ENCODE data around the gene PRND. TPM values are rescaled to one million over a fixed set of nuclear protein-coding genes. Genes with fewer than 3 reads are reported as not detected.

PRND gene
- total RNA-seq, 1 experiment from 2014 or later = 0.04 TPM

GRCh38 chr20:4683261-4683660, 38.4 kb upstream of the PRND start:
- H3K4ac ChIP-seq (ENCODE audit: low read depth, low read length) = no peak overlapping the region
- no peak overlapping the region for H2AK5ac ChIP-seq (ENCODE audit: insufficient read length, low read length)
- H3K4me2 ChIP-seq (ENCODE audit: insufficient read depth, insufficient read length, low read length) = no peak overlapping the region
- no peak overlapping the region for H4K5ac ChIP-seq (ENCODE audit: insufficient read length, low read depth, low read length)
- H2AFZ ChIP-seq (ENCODE audit: low read length) = no peak overlapping the region
- H3K79me2 ChIP-seq (ENCODE audit: insufficient read depth, low read length) = peaks cover 2% of the 10 kb centered on the region; the same call in 1 of the 2 replicates
- no peak overlapping the region for H3K56ac ChIP-seq (ENCODE audit: insufficient read length, low read depth, low read length)
- H3K79me1 ChIP-seq (ENCODE audit: insufficient read depth, low read depth, low read length, poor library complexity, severe bottlenecking) = no peaks in the 10 kb centered on the region
- H2BK15ac ChIP-seq (ENCODE audit: low read depth, low read length) = no peak overlapping the region
- H2BK120ac ChIP-seq (ENCODE audit: low read depth, low read length, poor library complexity, severe bottlenecking) = no peak overlapping the region
- H3K9ac ChIP-seq (ENCODE audit: extremely low read depth, insufficient read length, low read length) = no peak overlapping the region
- no peak overlapping the region for H4K8ac ChIP-seq (replicated peaks; ENCODE audit: insufficient read length, low read depth, low read length)
- H3K27me3 Mint-ChIP-seq (ENCODE audit: low read depth) = peaks cover 18% of the 10 kb centered on the region
- TF ChIP-seq, protein P1, sequence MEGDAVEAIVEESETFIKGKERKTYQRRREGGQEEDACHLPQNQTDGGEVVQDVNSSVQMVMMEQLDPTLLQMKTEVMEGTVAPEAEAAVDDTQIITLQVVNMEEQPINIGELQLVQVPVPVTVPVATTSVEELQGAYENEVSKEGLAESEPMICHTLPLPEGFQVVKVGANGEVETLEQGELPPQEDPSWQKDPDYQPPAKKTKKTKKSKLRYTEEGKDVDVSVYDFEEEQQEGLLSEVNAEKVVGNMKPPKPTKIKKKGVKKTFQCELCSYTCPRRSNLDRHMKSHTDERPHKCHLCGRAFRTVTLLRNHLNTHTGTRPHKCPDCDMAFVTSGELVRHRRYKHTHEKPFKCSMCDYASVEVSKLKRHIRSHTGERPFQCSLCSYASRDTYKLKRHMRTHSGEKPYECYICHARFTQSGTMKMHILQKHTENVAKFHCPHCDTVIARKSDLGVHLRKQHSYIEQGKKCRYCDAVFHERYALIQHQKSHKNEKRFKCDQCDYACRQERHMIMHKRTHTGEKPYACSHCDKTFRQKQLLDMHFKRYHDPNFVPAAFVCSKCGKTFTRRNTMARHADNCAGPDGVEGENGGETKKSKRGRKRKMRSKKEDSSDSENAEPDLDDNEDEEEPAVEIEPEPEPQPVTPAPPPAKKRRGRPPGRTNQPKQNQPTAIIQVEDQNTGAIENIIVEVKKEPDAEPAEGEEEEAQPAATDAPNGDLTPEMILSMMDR (conservative IDR thresholded peaks at IDR 0.05) = no peak
- no peaks in the 10 kb centered on the region for H4K20me1 ChIP-seq (ENCODE audit: control insufficient read depth, insufficient read depth, insufficient read length)
- no peak overlapping the region for H3K18ac ChIP-seq (ENCODE audit: insufficient read length, low read depth, low read length)
- no peak overlapping the region for H2BK5ac ChIP-seq (ENCODE audit: insufficient read length, low read length)
- H3K4me1 Mint-ChIP-seq = peaks cover 45 to 46% of the 10 kb centered on the region in 2 experiments
- no peak overlapping the region for H2BK20ac ChIP-seq (ENCODE audit: low read depth, low read length, poor library complexity, severe bottlenecking)
- WGBS (ENCODE audit: extremely low coverage, insufficient read length, low lambda C conversion rate) = no CpG with 5 or more reads among the region's 2 CpGs
- no peak overlapping the region; a peak in 1 of 7 replicates for H3K27ac Mint-ChIP-seq
- peaks cover 11% of the 10 kb centered on the region; the same call in 1 of the 2 replicates for H3K4me1 ChIP-seq (ENCODE audit: insufficient read depth, low read length)
- H3T11ph ChIP-seq (ENCODE audit: low read length) = no peak overlapping the region
- no peaks in the 10 kb centered on the region for H3K9me3 Mint-ChIP-seq
- peaks cover 4% of the 10 kb centered on the region for H3K23me2 ChIP-seq (ENCODE audit: insufficient read length, low read depth, low read length, poor library complexity, severe bottlenecking)
- no peak overlapping the region for H4K91ac ChIP-seq (ENCODE audit: insufficient read length, low read depth, low read length)
- no peak for DNase-seq
- no peak overlapping the region for H3K4me3 Mint-ChIP-seq
- no peaks in the 10 kb centered on the region for H3K9me3 ChIP-seq (ENCODE audit: control insufficient read depth, low read depth, low read length)
- H3K14ac ChIP-seq (ENCODE audit: insufficient read depth, low read length) = no peak overlapping the region
- no peak overlapping the region for H2BK12ac ChIP-seq (ENCODE audit: insufficient read length, low read depth, low read length)
- no peak overlapping the region for H3K23ac ChIP-seq (ENCODE audit: insufficient read length, low read depth, low read length)
- no peak overlapping the region for H3K27ac ChIP-seq (ENCODE audit: insufficient read length, low read depth, low read length)
- no peaks in the 10 kb centered on the region for H3K27me3 ChIP-seq (ENCODE audit: insufficient read depth, low read length)
- no peaks in the 10 kb centered on the region for H3K36me3 Mint-ChIP-seq (ENCODE audit: insufficient read depth in 1 of 3, low read depth in 3 of 3)
